Panc1 (cell line): ENCODE results near the gene ARHGEF26. TPM values are rescaled to one million over a fixed set of nuclear protein-coding genes. Genes with fewer than 3 reads are reported as not detected.

ENCODE experiments used
- ATAC-seq: fragments of 200-7000 bp; cut with Tn5 transposase; 2 replicates; pipeline ENCODE4 v1.9.1; 2020; ENCODE audit warnings: mild to moderate bottlenecking, moderate library complexity
- BruUV-seq: library from RNA; stranded (reverse); fragments of 400-500 nt; replicated peaks from 2 replicates; lab custom pipeline; 2021; lab: Mats Ljungman, UMichigan
- CTCF ChIA-PET: fragments of 300-600 bp; sonication (Branson Sonifier 250); formaldehyde crosslinking; loops from one replicate; lab custom pipeline; 2022; ENCODE audit warnings: antibody characterized with exemption; lab: Charles Lee
- POLR2A ChIA-PET: fragments of 300-600 bp; sonication (Branson Sonifier 250); formaldehyde crosslinking; loops from one replicate; lab custom pipeline; 2022; ENCODE audit warnings: antibody characterized with exemption; lab: Charles Lee
- DNase-seq: peaks from one replicate; pipeline ENCODE4 v3.0.0-alpha.2; 2010; ENCODE audit warnings: low read depth, low spot score
- H3K27ac ChIP-seq: 2 replicates; pipeline ENCODE4 v1.5.1; 2011; ENCODE audit warnings: mild to moderate bottlenecking, low read length, inconsistent platforms
- H3K27me3 ChIP-seq: fragments of 200-500 bp; sonication (Bioruptor generic); 2 replicates; pipeline ENCODE4 v1.6.0; 2014; ENCODE audit warnings: low read length, inconsistent platforms; ENCODE audit not compliant: control insufficient read depth, insufficient read depth
- H3K36me3 ChIP-seq: fragments of 200-500 bp; sonication (Bioruptor generic); 2 replicates; pipeline ENCODE4 v1.5.1; 2014; ENCODE audit warnings: inconsistent platforms, mild to moderate bottlenecking, low read length, moderate library complexity; ENCODE audit not compliant: control insufficient read depth, insufficient read depth
- H3K4me1 ChIP-seq: 2 replicates; pipeline ENCODE4 v1.5.1; 2011; ENCODE audit warnings: inconsistent platforms, mild to moderate bottlenecking, low read length, moderate library complexity; ENCODE audit not compliant: control insufficient read depth, insufficient read depth
- H3K4me3 ChIP-seq, 2 experiments: 2 replicates each; pipeline ENCODE4 v1.5.1; 2011 to 2012; ENCODE audit warnings: low read depth in 2 of 2, low read length in 2 of 2, mild to moderate bottlenecking in 2 of 2, inconsistent platforms in 1 of 2, moderate library complexity in 1 of 2
- H3K9me3 ChIP-seq: fragments of 200-500 bp; sonication (Bioruptor generic); 2 replicates; pipeline ENCODE4 v1.5.1; 2014; ENCODE audit warnings: low read depth, mild to moderate bottlenecking, inconsistent platforms, low read length, moderate library complexity; ENCODE audit not compliant: control insufficient read depth, insufficient read depth
- POLR2AphosphoS5 ChIP-seq: IDR thresholded peaks from 2 replicates; pipeline ENCODE4 v1.6.1; 2012; ENCODE audit warnings: mild to moderate bottlenecking, low read depth, low read length, moderate library complexity
- SIN3A ChIP-seq: IDR thresholded peaks from 2 replicates; pipeline ENCODE4 v1.6.1; 2012; ENCODE audit warnings: low read depth, mild to moderate bottlenecking, low read length, moderate library complexity, borderline replicate concordance; ENCODE audit not compliant: insufficient read depth
- TCF7L2 ChIP-seq: IDR thresholded peaks from 2 replicates; pipeline ENCODE4 v1.6.1; 2011; ENCODE audit warnings: mild to moderate bottlenecking, low read depth, low read length, inconsistent platforms
- in situ Hi-C: cut with HindIII; loops from 2 replicates; pipeline ENCODE4 v1.10.0; 2016; ENCODE audit warnings: low sequenced_read_pairs, low pct_unique_long_range_greater_than_20kb
- intact Hi-C: fragments of 100-400 bp; cut with micrococcal nuclease; formaldehyde crosslinking; loops from one replicate; pipeline ENCODE4 v1.10.0; 2022; ENCODE audit not compliant: unreplicated experiment
- total RNA-seq: library from RNA; stranded (reverse); gene quantifications from one replicate; pipeline ENCODE4 v1.2.1, GENCODE V29; 2021; ENCODE audit not compliant: unreplicated experiment
- TF ChIP-seq, protein P1 (sequence below), 2 experiments: IDR thresholded peaks; 2 replicates each; pipeline ENCODE4 v1.6.1; 2011 to 2012; ENCODE audit warnings: low read depth in 2 of 2, control low read depth in 1 of 2, low read length in 1 of 2, mild to moderate bottlenecking in 1 of 2, moderate library complexity in 1 of 2; ENCODE audit not compliant: insufficient read depth in 1 of 2
- TF ChIP-seq, protein P2 (sequence below): fragments of 450-650 bp; IDR thresholded peaks from 2 replicates; pipeline ENCODE4 v1.5.1; 2017; ENCODE audit warnings: mild to moderate bottlenecking

Gene ARHGEF26
- total RNA-seq, 1 experiment from 2014 or later = 2.0 TPM

DNA sequence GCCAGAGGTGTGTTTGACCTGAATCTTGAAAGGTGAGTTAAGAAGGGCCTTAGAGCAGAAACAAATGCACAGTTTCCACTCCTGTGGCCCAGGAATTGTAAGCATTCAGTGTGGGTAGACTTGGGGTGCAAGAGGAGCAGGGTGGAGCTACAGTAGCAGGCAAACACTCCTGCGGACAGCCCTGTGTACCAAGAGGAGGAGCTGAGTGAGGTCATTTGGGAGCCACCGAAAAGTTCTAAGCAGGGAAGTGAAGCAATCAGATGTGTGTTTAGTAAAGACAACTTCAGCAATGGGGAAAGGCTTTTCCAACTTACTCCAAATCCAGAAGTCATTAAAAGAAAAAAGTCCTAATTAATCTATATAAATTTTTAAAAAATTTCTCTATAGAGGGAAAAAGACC lies 99.3 kb downstream of the ARHGEF26 start:
- in situ Hi-C loops = no loop called here
- Histone ChIP-seq H3K36me3 (no peaks in the 10 kb centered on the region), H3K27me3 (no peaks in the 10 kb centered on the region), H3K27ac (no peak overlapping the region), H3K4me3 (no peak overlapping the region), H3K4me1 (no peaks in the 10 kb centered on the region), H3K9me3 (no peaks in the 10 kb centered on the region)
- no peak for DNase-seq
- POLR2A ChIA-PET = no interaction called here
- ATAC-seq = no peak
- TF ChIP-seq, protein P1, sequence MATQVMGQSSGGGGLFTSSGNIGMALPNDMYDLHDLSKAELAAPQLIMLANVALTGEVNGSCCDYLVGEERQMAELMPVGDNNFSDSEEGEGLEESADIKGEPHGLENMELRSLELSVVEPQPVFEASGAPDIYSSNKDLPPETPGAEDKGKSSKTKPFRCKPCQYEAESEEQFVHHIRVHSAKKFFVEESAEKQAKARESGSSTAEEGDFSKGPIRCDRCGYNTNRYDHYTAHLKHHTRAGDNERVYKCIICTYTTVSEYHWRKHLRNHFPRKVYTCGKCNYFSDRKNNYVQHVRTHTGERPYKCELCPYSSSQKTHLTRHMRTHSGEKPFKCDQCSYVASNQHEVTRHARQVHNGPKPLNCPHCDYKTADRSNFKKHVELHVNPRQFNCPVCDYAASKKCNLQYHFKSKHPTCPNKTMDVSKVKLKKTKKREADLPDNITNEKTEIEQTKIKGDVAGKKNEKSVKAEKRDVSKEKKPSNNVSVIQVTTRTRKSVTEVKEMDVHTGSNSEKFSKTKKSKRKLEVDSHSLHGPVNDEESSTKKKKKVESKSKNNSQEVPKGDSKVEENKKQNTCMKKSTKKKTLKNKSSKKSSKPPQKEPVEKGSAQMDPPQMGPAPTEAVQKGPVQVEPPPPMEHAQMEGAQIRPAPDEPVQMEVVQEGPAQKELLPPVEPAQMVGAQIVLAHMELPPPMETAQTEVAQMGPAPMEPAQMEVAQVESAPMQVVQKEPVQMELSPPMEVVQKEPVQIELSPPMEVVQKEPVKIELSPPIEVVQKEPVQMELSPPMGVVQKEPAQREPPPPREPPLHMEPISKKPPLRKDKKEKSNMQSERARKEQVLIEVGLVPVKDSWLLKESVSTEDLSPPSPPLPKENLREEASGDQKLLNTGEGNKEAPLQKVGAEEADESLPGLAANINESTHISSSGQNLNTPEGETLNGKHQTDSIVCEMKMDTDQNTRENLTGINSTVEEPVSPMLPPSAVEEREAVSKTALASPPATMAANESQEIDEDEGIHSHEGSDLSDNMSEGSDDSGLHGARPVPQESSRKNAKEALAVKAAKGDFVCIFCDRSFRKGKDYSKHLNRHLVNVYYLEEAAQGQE (IDR thresholded peaks at IDR 0.05; ENCODE audit: insufficient read depth in 1 of 2, low read depth in 2 of 2, low read length in 1 of 2) = no peak
- TF ChIP-seq TCF7L2 (no peak), SIN3A (no peak)
- CTCF ChIA-PET = no interaction called here
- intact Hi-C loops = no loop called here
- no TSS peak for BruUV-seq

DNA sequence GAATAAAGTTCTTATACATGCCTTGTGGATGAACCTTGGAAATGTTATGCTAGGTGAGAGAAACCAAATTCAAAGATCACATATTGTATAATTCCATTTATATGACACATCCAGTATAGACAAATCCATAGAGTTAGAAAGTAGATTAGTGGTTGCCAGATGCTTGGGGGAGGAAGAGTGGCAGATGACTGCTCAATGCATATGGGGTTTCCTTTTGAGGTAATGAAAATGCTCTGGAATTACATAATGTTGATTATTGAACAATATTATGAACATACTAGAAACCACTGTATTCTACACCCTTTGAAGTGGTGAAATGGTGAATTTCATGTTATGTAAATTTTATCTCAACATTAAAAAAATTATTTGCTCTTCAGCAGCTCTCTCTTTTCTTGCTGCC lies 102.3 kb downstream of the ARHGEF26 start:
- no peaks in the 10 kb centered on the region for H3K9me3 ChIP-seq
- DNase-seq (no peak), ATAC-seq (no peak)
- H3K4me1 ChIP-seq = no peaks in the 10 kb centered on the region
- no peak overlapping the region for H3K27ac ChIP-seq
- intact Hi-C loops = no loop called here
- CTCF ChIA-PET = no interaction called here
- no peaks in the 10 kb centered on the region for H3K36me3 ChIP-seq
- in situ Hi-C loops = no loop called here
- TF ChIP-seq, protein P2, sequence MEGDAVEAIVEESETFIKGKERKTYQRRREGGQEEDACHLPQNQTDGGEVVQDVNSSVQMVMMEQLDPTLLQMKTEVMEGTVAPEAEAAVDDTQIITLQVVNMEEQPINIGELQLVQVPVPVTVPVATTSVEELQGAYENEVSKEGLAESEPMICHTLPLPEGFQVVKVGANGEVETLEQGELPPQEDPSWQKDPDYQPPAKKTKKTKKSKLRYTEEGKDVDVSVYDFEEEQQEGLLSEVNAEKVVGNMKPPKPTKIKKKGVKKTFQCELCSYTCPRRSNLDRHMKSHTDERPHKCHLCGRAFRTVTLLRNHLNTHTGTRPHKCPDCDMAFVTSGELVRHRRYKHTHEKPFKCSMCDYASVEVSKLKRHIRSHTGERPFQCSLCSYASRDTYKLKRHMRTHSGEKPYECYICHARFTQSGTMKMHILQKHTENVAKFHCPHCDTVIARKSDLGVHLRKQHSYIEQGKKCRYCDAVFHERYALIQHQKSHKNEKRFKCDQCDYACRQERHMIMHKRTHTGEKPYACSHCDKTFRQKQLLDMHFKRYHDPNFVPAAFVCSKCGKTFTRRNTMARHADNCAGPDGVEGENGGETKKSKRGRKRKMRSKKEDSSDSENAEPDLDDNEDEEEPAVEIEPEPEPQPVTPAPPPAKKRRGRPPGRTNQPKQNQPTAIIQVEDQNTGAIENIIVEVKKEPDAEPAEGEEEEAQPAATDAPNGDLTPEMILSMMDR = no peak
- TF ChIP-seq SIN3A (no peak), POLR2AphosphoS5 (no peak), TCF7L2 (no peak)
- TF ChIP-seq, protein P1 (IDR thresholded peaks at IDR 0.05; ENCODE audit: insufficient read depth in 1 of 2, low read depth in 2 of 2, low read length in 1 of 2) = no peak
- POLR2A ChIA-PET = no interaction called here
- BruUV-seq = no TSS peak
- no peak overlapping the region for H3K4me3 ChIP-seq
- H3K27me3 ChIP-seq = no peaks in the 10 kb centered on the region
